ENCODE results near the gene HSDL2.
"Not testable (repeated sequence)": the region's sequence is repeated elsewhere in the genome, so short reads cannot be mapped to it uniquely, and the experiment has no call there.

DNA sequence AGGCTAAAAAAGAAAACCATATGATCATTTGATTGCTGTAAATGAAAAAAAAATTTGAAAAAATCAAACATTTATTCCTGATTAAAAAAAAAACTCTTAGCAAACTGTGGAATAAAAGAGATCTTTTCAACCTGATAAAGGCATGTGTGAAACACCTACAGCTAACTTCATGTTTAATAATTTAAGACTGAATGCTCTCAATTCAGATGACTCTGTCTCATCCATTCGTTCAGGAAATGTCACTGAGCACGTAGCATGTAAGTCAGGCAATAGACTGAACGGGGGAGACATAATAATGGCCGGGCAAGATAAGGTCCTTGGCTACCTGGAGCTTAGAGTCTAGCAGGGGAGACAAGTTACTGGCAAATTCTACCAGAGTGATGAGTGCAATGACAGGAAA, 132.5 kb downstream of the HSDL2 start:
- TF ChIP-seq, protein P1, sequence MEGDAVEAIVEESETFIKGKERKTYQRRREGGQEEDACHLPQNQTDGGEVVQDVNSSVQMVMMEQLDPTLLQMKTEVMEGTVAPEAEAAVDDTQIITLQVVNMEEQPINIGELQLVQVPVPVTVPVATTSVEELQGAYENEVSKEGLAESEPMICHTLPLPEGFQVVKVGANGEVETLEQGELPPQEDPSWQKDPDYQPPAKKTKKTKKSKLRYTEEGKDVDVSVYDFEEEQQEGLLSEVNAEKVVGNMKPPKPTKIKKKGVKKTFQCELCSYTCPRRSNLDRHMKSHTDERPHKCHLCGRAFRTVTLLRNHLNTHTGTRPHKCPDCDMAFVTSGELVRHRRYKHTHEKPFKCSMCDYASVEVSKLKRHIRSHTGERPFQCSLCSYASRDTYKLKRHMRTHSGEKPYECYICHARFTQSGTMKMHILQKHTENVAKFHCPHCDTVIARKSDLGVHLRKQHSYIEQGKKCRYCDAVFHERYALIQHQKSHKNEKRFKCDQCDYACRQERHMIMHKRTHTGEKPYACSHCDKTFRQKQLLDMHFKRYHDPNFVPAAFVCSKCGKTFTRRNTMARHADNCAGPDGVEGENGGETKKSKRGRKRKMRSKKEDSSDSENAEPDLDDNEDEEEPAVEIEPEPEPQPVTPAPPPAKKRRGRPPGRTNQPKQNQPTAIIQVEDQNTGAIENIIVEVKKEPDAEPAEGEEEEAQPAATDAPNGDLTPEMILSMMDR (IDR thresholded peaks at IDR 0.05): not testable (repeated sequence)
- TF ChIP-seq POLR2A (IDR thresholded peaks at IDR 0.05): not testable (repeated sequence)

Measured in testis (tissue), 2 donors.